Measurements from ENCODE around the gene RIN3. TPM values are rescaled to one million over a fixed set of nuclear protein-coding genes. Genes with fewer than 3 reads are reported as not detected.
A peak's percentile ranks its signal among the peaks of the same experiment; 100 is the strongest.

RIN3 gene
- total and polyA plus RNA-seq, 2 donors: 6.2 to 20.6 TPM

DNA sequence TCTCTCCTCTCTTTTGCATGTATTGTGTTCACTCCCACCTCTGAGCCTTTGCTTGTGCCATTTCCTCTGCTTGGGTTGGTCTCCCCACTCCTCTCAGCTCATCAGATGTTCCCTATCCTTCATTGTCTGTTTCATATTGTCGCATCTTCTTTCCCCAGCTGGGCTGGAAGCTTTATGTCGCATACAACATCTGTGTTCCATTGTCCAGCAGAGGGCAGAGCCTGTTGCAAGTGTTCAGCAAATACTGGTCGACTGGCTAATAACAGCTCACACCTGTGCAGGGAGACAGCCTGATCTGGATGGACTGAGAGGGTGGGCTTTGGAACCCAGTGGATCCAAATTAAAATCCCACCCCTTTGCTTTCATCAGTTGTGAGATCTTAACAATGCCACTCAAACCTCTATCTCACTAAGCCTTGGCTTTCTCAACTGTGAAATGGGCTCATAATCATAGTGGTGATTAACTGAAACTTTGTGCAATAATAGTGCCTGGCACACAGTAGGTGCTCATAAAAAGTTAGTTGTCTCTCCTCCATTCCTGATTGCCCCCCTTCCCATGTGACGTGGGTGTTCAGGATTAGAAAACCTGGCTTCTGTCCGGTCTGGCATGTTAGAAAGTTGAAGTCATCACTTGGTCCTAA, 75.8 kb downstream of the RIN3 start:
- WGBS: 96% methylated on average over 5 of the region's 5 CpGs
- H3K36me3 ChIP-seq (ENCODE audit: control insufficient read depth in 2 of 2, insufficient read depth in 2 of 2, low read length in 1 of 2): peaks cover 4 to 13% of the 10 kb centered on the region in 2 donors
- no peaks in the 10 kb centered on the region for H3K27me3 ChIP-seq (ENCODE audit: control insufficient read depth in 2 of 2, insufficient read depth in 1 of 2, low read length in 1 of 2)
- peaks cover 36 to 62% of the 10 kb centered on the region in 2 donors for H3K4me1 ChIP-seq (ENCODE audit: control insufficient read depth in 2 of 2, insufficient read depth in 2 of 2, low read length in 2 of 2)
- peaks cover 0 to 2% of the 10 kb centered on the region in 2 donors for H3K9me3 ChIP-seq (ENCODE audit: control insufficient read depth in 2 of 2, insufficient read depth in 1 of 2, low read length in 1 of 2)
- H3K27ac ChIP-seq (ENCODE audit: low read depth in 1 of 2, low read length in 1 of 2): peak overlapping the region in 1 of 2 donors; percentile 48
- DNase-seq (ENCODE audit: low read depth in 6 of 9, low spot score in 9 of 9): no peak
- no peak overlapping the region for H3K4me3 ChIP-seq (ENCODE audit: low read length in 2 of 2)

DNA sequence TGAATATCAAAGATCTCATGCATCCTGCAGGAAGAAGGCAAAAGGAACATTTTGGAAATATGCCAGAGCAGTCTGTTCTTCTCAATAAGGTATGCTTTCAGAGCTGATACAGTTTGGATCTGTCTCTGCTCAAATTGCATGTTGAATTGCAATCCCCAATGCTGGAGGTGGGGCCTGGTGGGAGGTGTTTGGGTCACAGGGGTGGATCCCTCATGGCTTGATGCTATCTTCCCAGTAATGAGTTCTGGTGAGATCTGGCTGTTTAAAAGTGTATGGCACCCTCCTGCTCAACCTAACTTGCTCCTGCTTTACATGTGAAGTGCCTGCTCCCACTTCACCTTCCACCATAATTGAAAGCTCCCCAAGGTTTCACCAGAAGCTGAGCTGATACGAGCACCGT, 76.6 kb downstream of the RIN3 start:
- no peak overlapping the region for H3K27ac ChIP-seq (ENCODE audit: low read depth in 1 of 2, low read length in 1 of 2)
- DNase-seq (ENCODE audit: low read depth in 6 of 9, low spot score in 9 of 9): no peak
- peaks cover 4 to 10% of the 10 kb centered on the region in 2 donors for H3K36me3 ChIP-seq (ENCODE audit: control insufficient read depth in 2 of 2, insufficient read depth in 2 of 2, low read length in 1 of 2)
- H3K4me1 ChIP-seq (ENCODE audit: control insufficient read depth in 2 of 2, insufficient read depth in 2 of 2, low read length in 2 of 2): peaks cover 27 to 53% of the 10 kb centered on the region in 2 donors
- peaks cover 0 to 2% of the 10 kb centered on the region in 2 donors for H3K9me3 ChIP-seq (ENCODE audit: control insufficient read depth in 2 of 2, insufficient read depth in 1 of 2, low read length in 1 of 2)
- no peak overlapping the region for H3K4me3 ChIP-seq (ENCODE audit: low read length in 2 of 2)
- no peaks in the 10 kb centered on the region for H3K27me3 ChIP-seq (ENCODE audit: control insufficient read depth in 2 of 2, insufficient read depth in 1 of 2, low read length in 1 of 2)
- 81% methylated on average over 2 of the region's 2 CpGs for WGBS

DNA sequence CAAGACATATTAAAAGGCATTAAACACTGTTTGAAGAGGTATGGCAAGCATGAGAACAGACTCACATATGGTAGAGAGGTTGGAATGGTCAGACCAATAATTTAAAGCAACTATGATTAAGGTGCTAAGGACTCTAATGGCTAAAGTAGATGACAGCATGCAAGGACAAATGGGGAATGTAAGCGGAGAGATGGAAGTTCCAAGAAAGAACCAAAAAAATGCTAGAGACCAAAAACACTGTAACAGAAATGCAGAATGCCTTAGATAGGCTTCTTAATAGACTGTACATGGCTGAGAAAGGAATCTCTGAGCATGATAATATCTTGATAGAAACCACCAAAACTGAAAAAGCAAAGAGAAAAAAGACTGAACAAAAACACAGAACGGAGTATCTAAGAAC, 77.4 kb downstream of the RIN3 start:
- Histone ChIP-seq H3K27me3 (ENCODE audit: control insufficient read depth in 2 of 2, insufficient read depth in 1 of 2, low read length in 1 of 2) (no peaks in the 10 kb centered on the region), H3K9me3 (ENCODE audit: control insufficient read depth in 2 of 2, insufficient read depth in 1 of 2, low read length in 1 of 2) (peaks cover 0 to 2% of the 10 kb centered on the region in 2 donors), H3K36me3 (ENCODE audit: control insufficient read depth in 2 of 2, insufficient read depth in 2 of 2, low read length in 1 of 2) (peaks cover 4 to 10% of the 10 kb centered on the region in 2 donors), H3K4me1 (ENCODE audit: control insufficient read depth in 2 of 2, insufficient read depth in 2 of 2, low read length in 2 of 2) (peaks cover 20 to 51% of the 10 kb centered on the region in 2 donors), H3K4me3 (ENCODE audit: low read length in 2 of 2) (no peak overlapping the region), H3K27ac (ENCODE audit: low read depth in 1 of 2, low read length in 1 of 2) (peak overlapping the region in 1 of 2 donors; percentile 13)
- WGBS: 14% methylated on average over 2 of the region's 2 CpGs
- DNase-seq (ENCODE audit: low read depth in 6 of 9, low spot score in 9 of 9): no peak

DNA sequence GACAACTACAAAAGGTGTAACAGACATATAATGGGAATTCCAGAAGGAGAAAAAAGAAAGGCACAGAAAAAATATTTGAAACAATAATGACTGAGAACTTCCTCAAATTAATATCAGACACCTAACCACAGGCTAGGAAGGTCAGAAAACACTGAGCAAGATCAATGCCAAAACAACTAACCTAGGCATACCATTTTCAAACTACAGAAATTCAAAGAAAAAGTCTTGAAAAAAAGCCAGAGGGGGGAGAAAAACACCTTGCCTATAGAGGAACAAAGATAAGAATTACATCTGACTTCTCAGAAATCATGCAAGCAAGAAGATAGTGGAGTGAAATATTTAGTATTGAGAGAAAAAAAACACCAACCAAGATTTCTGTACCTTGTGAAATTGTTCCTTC, 77.8 kb downstream of the RIN3 start:
- H3K9me3 ChIP-seq (ENCODE audit: control insufficient read depth in 2 of 2, insufficient read depth in 1 of 2, low read length in 1 of 2): peaks cover 0 to 2% of the 10 kb centered on the region in 2 donors
- DNase-seq (ENCODE audit: low read depth in 6 of 9, low spot score in 9 of 9): no peak
- H3K36me3 ChIP-seq (ENCODE audit: control insufficient read depth in 2 of 2, insufficient read depth in 2 of 2, low read length in 1 of 2): peaks cover 4 to 10% of the 10 kb centered on the region in 2 donors
- no peak overlapping the region for H3K27ac ChIP-seq (ENCODE audit: low read depth in 1 of 2, low read length in 1 of 2)
- no peak overlapping the region for H3K4me3 ChIP-seq (ENCODE audit: low read length in 2 of 2)
- peaks cover 21 to 47% of the 10 kb centered on the region in 2 donors for H3K4me1 ChIP-seq (ENCODE audit: control insufficient read depth in 2 of 2, insufficient read depth in 2 of 2, low read length in 2 of 2)
- no peaks in the 10 kb centered on the region for H3K27me3 ChIP-seq (ENCODE audit: control insufficient read depth in 2 of 2, insufficient read depth in 1 of 2, low read length in 1 of 2)

DNA sequence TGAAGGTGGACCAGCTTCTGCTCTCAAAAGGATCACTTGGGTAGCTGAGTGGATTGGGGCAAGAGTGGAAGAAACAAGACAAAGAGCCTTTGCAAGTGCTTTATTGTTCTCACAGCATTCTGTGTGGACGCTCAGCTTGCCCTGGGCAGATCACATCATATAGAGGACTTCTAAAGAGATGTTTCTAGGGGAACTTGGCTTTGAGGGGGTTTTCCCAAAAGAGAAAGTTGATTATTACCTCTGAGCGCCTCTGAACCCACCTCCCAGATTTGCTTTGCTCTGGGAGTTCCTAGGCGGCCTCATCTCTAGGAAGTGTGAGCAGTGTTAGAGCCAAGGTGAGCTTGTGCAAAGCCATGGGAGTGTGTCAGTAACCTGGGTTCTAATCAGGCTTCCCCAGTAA, 81.7 kb downstream of the RIN3 start:
- no peak overlapping the region for H3K27ac ChIP-seq (ENCODE audit: low read depth in 1 of 2, low read length in 1 of 2)
- no peak for DNase-seq (ENCODE audit: low read depth in 6 of 9, low spot score in 9 of 9)
- peaks cover 8 to 19% of the 10 kb centered on the region in 2 donors for H3K4me1 ChIP-seq (ENCODE audit: control insufficient read depth in 2 of 2, insufficient read depth in 2 of 2, low read length in 2 of 2)
- WGBS: over 99% methylated on average over 3 of the region's 3 CpGs
- H3K9me3 ChIP-seq (ENCODE audit: control insufficient read depth in 2 of 2, insufficient read depth in 1 of 2, low read length in 1 of 2): peaks cover 0 to 2% of the 10 kb centered on the region in 2 donors
- peaks cover 2 to 4% of the 10 kb centered on the region in 2 donors for H3K36me3 ChIP-seq (ENCODE audit: control insufficient read depth in 2 of 2, insufficient read depth in 2 of 2, low read length in 1 of 2)
- H3K4me3 ChIP-seq (ENCODE audit: low read length in 2 of 2): no peak overlapping the region
- H3K27me3 ChIP-seq (ENCODE audit: control insufficient read depth in 2 of 2, insufficient read depth in 1 of 2, low read length in 1 of 2): no peaks in the 10 kb centered on the region

DNA sequence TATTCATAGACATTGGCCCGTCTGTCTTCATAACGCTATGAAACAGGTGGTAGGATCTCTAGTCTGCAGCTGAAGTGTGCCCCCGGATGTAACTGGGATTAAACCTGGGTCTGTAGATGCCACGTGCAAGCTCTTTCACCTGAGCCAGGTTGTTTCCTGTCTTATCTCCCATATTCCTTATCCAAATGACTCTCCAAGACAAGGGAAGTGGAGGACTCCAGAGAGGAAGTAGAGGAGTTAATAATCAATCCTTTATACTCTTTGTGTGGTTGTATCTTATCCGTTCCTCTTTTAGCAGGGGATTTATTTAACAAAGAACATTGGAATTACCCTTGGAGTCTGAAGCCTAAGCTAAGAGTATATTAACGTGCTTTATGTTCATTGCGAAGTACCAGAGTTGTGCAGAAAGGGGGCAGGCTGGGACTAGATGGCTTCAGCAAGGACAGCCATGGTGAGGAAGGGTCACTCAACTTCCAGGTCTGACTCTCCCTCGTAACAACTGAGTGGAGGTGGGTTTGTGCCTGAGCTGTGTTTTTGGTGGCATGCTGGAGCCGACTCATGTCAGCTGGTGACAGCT, 82.8 kb downstream of the RIN3 start:
- no peaks in the 10 kb centered on the region for H3K27me3 ChIP-seq (ENCODE audit: control insufficient read depth in 2 of 2, insufficient read depth in 1 of 2, low read length in 1 of 2)
- peaks cover 0 to 2% of the 10 kb centered on the region in 2 donors for H3K9me3 ChIP-seq (ENCODE audit: control insufficient read depth in 2 of 2, insufficient read depth in 1 of 2, low read length in 1 of 2)
- H3K36me3 ChIP-seq (ENCODE audit: control insufficient read depth in 2 of 2, insufficient read depth in 2 of 2, low read length in 1 of 2): peaks cover 2 to 4% of the 10 kb centered on the region in 2 donors
- H3K4me3 ChIP-seq (ENCODE audit: low read length in 2 of 2): no peak overlapping the region
- 97% methylated on average over 9 of the region's 9 CpGs for WGBS
- no peak overlapping the region for H3K27ac ChIP-seq (ENCODE audit: low read depth in 1 of 2, low read length in 1 of 2)
- DNase-seq (ENCODE audit: low read depth in 6 of 9, low spot score in 9 of 9): no peak
- peaks cover 11 to 24% of the 10 kb centered on the region in 2 donors for H3K4me1 ChIP-seq (ENCODE audit: control insufficient read depth in 2 of 2, insufficient read depth in 2 of 2, low read length in 2 of 2)

DNA sequence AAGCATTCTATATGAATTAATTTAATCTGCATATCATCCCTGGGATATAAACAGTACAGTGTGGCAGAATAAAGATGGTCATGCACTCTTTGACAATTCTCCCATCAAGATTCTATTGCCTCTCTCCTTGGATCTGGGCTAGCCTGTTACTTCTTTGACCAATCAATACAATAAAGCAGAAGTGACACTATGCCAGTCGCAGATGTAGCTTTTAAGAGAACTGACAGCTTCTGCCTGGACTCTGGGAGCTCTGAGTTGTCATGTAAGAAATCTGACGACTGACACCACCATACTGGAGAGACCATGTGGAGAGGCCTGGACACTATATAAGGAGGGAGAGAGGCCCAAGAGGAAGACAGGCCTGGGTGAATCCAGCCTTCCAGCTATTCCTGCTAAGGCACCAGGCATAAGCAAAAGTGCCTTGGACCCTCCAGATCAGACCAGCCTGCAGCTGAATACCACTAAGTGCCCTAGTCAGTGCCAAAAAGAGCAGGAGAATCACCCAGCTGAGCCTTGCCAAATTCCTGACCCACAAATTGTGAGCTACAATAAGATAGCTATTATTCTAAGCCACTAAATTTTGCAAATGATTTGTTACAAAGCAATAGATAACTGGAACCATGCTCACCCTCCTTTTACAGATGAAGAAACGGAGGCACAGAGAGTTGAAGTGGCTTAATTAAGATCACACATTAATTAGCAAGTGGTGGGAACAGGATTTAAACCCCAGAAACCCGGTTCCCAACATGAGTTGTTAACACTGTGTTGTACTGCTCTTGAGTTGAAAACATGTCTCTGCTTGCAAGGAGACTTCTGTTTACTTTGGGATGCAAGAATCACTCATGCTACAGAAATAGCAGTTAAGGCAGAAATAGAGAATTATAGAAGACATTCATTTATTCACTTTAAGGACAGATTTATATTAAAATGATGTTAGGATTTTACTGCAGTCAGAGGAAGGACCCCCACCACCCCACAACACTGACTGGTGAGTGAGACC, 84.6 kb downstream of the RIN3 start:
- H3K36me3 ChIP-seq (ENCODE audit: control insufficient read depth in 2 of 2, insufficient read depth in 2 of 2, low read length in 1 of 2): peaks cover 6 to 8% of the 10 kb centered on the region in 2 donors
- WGBS: 96% methylated on average over 4 of the region's 4 CpGs

DNA sequence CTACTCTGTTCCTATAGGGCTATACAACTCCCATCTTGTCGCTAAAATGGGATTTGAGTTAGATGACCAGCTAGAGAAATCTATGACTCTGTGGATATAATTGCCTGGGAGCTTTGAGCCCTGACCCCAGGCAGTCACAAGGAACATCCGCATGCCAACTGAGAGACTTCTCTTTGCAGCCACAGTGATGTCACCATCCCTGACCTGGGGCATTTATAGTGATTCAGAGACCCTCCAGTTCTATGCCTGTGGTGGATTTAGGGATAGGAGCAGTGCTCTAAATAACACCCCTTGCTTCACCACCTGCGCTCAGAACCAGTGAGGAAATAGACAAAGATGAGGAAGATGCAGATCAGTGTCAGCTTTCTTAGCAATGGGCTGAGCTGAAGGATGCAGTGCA, 86.2 kb downstream of the RIN3 start:
- no peak for DNase-seq (ENCODE audit: low read depth in 6 of 9, low spot score in 9 of 9)
- WGBS: 96% methylated on average over 3 of the region's 3 CpGs
- H3K27me3 ChIP-seq (ENCODE audit: control insufficient read depth in 2 of 2, insufficient read depth in 1 of 2, low read length in 1 of 2): no peaks in the 10 kb centered on the region
- H3K27ac ChIP-seq (ENCODE audit: low read depth in 1 of 2, low read length in 1 of 2): no peak overlapping the region
- H3K4me3 ChIP-seq (ENCODE audit: low read length in 2 of 2): no peak overlapping the region
- peaks cover 20 to 46% of the 10 kb centered on the region in 2 donors for H3K4me1 ChIP-seq (ENCODE audit: control insufficient read depth in 2 of 2, insufficient read depth in 2 of 2, low read length in 2 of 2)
- H3K9me3 ChIP-seq (ENCODE audit: control insufficient read depth in 2 of 2, insufficient read depth in 1 of 2, low read length in 1 of 2): no peaks in the 10 kb centered on the region
- peaks cover 6 to 8% of the 10 kb centered on the region in 2 donors for H3K36me3 ChIP-seq (ENCODE audit: control insufficient read depth in 2 of 2, insufficient read depth in 2 of 2, low read length in 1 of 2)

More for the DNA sequence above, 84.6 kb downstream of the RIN3 start:
- Histone ChIP-seq H3K27me3 (ENCODE audit: control insufficient read depth in 2 of 2, insufficient read depth in 1 of 2, low read length in 1 of 2) (no peaks in the 10 kb centered on the region), H3K4me1 (ENCODE audit: control insufficient read depth in 2 of 2, insufficient read depth in 2 of 2, low read length in 2 of 2) (peaks cover 17 to 36% of the 10 kb centered on the region in 2 donors), H3K9me3 (ENCODE audit: control insufficient read depth in 2 of 2, insufficient read depth in 1 of 2, low read length in 1 of 2) (peaks cover 0 to 2% of the 10 kb centered on the region in 2 donors), H3K4me3 (ENCODE audit: low read length in 2 of 2) (no peak overlapping the region), H3K27ac (ENCODE audit: low read depth in 1 of 2, low read length in 1 of 2) (no peak overlapping the region)
- no peak for DNase-seq (ENCODE audit: low read depth in 6 of 9, low spot score in 9 of 9)
